ENCODE measurements around the gene MAML3.

DNA sequence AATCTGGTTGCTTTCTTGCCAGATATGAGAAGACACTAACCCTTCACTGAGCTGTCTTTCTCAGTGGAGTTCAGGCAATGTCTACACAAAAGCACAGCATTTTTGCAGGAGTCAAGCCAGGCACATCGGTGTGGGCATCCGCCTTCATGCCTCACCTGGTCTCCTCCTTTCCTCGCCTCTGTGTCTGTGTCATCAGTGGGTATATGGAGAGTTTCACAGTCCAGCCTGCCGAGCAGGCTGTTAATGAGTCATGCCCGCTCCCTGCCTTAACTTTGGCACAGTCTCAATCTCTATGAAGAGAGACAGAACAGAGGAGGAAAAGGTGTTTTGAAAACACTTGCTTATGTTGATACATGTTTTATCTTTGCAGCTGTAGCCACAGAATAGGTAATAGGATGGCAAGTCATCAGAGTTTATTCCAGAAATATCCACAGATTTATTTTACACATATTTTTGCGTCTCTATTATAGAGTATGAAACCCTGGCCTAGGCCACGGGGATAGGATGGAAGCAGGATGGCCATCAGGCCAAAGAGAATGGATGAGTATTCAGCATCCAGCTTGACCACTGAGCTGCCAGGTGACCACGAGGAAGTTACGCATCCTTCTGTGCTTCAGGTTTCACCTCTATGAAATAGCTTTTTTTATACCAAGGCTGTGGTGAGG is 32.8 kb upstream of the MAML3 start:
- TF ChIP-seq CTCF (IDR thresholded peaks at IDR 0.05) (no peak), POLR2A (IDR thresholded peaks at IDR 0.05) (no peak)

All from lower leg skin (tissue), 3 donors.